Ascending aorta (tissue), 2 donors: ENCODE measurements around the gene CELSR1. TPM values are rescaled to one million over a fixed set of nuclear protein-coding genes. Genes with fewer than 3 reads are reported as not detected.

Experiments used
- DNase-seq, 2 donors: peaks; one replicate each; pipeline ENCODE4 v3.0.0-alpha.2; 2019; ENCODE audit warnings: low spot score in 2 of 2
- H3K27ac ChIP-seq, 2 donors: fragments of 200-600 bp; sonication (generic); one replicate each; pipeline ENCODE4 v1.5.1; 2016 to 2017; ENCODE audit warnings: mild to moderate bottlenecking in 1 of 2
- H3K27me3 ChIP-seq: fragments of 200-600 bp; sonication (generic); one replicate; pipeline ENCODE4 v1.5.1; 2017
- H3K36me3 ChIP-seq, 2 donors: fragments of 200-600 bp; sonication (generic); one replicate each; pipeline ENCODE4 v1.5.1; 2016
- H3K4me1 ChIP-seq, 2 donors: fragments of 200-600 bp; sonication (generic); one replicate each; pipeline ENCODE4 v1.5.1; 2016 to 2017; ENCODE audit warnings: mild to moderate bottlenecking in 1 of 2
- H3K4me3 ChIP-seq, 2 donors: fragments of 200-600 bp; sonication (generic); one replicate each; pipeline ENCODE4 v1.5.1; 2016 to 2017; ENCODE audit warnings: mild to moderate bottlenecking in 1 of 2
- H3K9me3 ChIP-seq, 2 donors: fragments of 200-600 bp; sonication (generic); one replicate each; pipeline ENCODE4 v1.5.1; 2016
- CTCF ChIP-seq, 3 experiments: fragments of 200-600 bp in 2 of 3; fragments of 450-650 bp in 1 of 3; sonication (generic) in 2 of 3; IDR thresholded peaks; one replicate each; pipeline ENCODE4 v1.5.1; 2016 to 2019; ENCODE audit warnings: antibody characterized with exemption in 3 of 3, mild to moderate bottlenecking in 1 of 3, moderate library complexity in 1 of 3
- intact Hi-C: fragments of 100-400 bp; cut with DNase I; formaldehyde crosslinking; loops from one replicate; pipeline ENCODE4 v1.15.1; 2023
- total RNA-seq: library from RNA; depleted of rRNA; stranded (reverse); fragments of >200 nt; gene quantifications from one replicate; pipeline ENCODE4 v1.1.0, GENCODE V29; 2016

Gene CELSR1
- total RNA-seq, 1 donor from 2014 or later = 10.5 TPM

GRCh38 chr22:46584081-46584921 lies 46.9 kb upstream of the CELSR1 start:
- H3K9me3 ChIP-seq = no peaks in the 10 kb centered on the region
- H3K36me3 ChIP-seq = no peaks in the 10 kb centered on the region
- intact Hi-C loops = no loop called here
- no peak overlapping the region for H3K27ac ChIP-seq
- DNase-seq = no peak
- H3K4me1 ChIP-seq = peaks cover 0 to 2% of the 10 kb centered on the region in 2 donors
- H3K4me3 ChIP-seq = no peak overlapping the region
- no peak for TF ChIP-seq CTCF (IDR thresholded peaks at IDR 0.05)
- no peaks in the 10 kb centered on the region for H3K27me3 ChIP-seq

- no peaks in the 10 kb centered on the region for H3K9me3 ChIP-seq
- intact Hi-C loops = no loop called here
- TF ChIP-seq CTCF (IDR thresholded peaks at IDR 0.05) = no peak
- no peak overlapping the region for H3K27ac ChIP-seq
- DNase-seq = no peak
- H3K4me1 ChIP-seq = peaks cover 0 to 9% of the 10 kb centered on the region in 2 donors
- H3K27me3 ChIP-seq = no peaks in the 10 kb centered on the region
- no peaks in the 10 kb centered on the region for H3K36me3 ChIP-seq
- no peak overlapping the region for H3K4me3 ChIP-seq
These were observed 46.2 kb upstream of the CELSR1 start for GRCh38 chr22:46583571-46583970.

- H3K9me3 ChIP-seq = no peaks in the 10 kb centered on the region
- no peak for TF ChIP-seq CTCF (IDR thresholded peaks at IDR 0.05)
- DNase-seq = no peak
- peaks cover 8 to 20% of the 10 kb centered on the region in 2 donors for H3K4me1 ChIP-seq
- no peak overlapping the region for H3K27ac ChIP-seq
- H3K36me3 ChIP-seq = no peaks in the 10 kb centered on the region
- H3K27me3 ChIP-seq = no peaks in the 10 kb centered on the region
- H3K4me3 ChIP-seq = no peak overlapping the region
- intact Hi-C loops = no loop called here
These were observed 45.0 kb upstream of the CELSR1 start for GRCh38 chr22:46582281-46582933.

GRCh38 chr22:46581538-46582244 lies 44.3 kb upstream of the CELSR1 start:
- Histone ChIP-seq H3K9me3 (no peaks in the 10 kb centered on the region), H3K27ac (no peak overlapping the region), H3K27me3 (no peaks in the 10 kb centered on the region), H3K4me3 (no peak overlapping the region), H3K4me1 (peaks cover 8 to 21% of the 10 kb centered on the region in 2 donors), H3K36me3 (no peaks in the 10 kb centered on the region)
- no peak for DNase-seq
- no peak for TF ChIP-seq CTCF (IDR thresholded peaks at IDR 0.05)
- intact Hi-C loops = no loop called here

- no peak overlapping the region for H3K4me3 ChIP-seq
- intact Hi-C loops = no loop called here
- DNase-seq = no peak
- H3K27me3 ChIP-seq = no peaks in the 10 kb centered on the region
- H3K36me3 ChIP-seq = no peaks in the 10 kb centered on the region
- H3K27ac ChIP-seq = no peak overlapping the region
- peaks cover 8 to 25% of the 10 kb centered on the region in 2 donors for H3K4me1 ChIP-seq
- TF ChIP-seq CTCF (IDR thresholded peaks at IDR 0.05) = no peak
- no peaks in the 10 kb centered on the region for H3K9me3 ChIP-seq
These were observed 43.6 kb upstream of the CELSR1 start for GRCh38 chr22:46580940-46581537.
